Measurements from ENCODE around the gene SLC30A5.

SLC30A5 gene

GRCh38 chr5:69167493-69167855 lies 73.7 kb downstream of the SLC30A5 start:
- no peak for DNase-seq (ENCODE audit: low spot score)

- DNase-seq (ENCODE audit: low spot score) = no peak
These were observed 74.1 kb downstream of the SLC30A5 start for GRCh38 chr5:69167929-69168328.

GRCh38 chr5:69170495-69170894 lies 76.7 kb downstream of the SLC30A5 start:
- no peak for DNase-seq (ENCODE audit: low spot score)

- DNase-seq (ENCODE audit: low spot score) = no peak
These were observed 77.2 kb downstream of the SLC30A5 start for GRCh38 chr5:69170969-69171368.
